Measurements from ENCODE around the gene PARP11.
A peak's percentile ranks its signal among the peaks of the same experiment; 100 is the strongest.

PARP11 gene

GRCh38 chr12:3795492-3796133, 77.6 kb downstream of the PARP11 start:
- no peak for DNase-seq
- no peaks in the 10 kb centered on the region for H3K9me3 Mint-ChIP-seq
- H3K4me1 Mint-ChIP-seq: peaks cover 0 to 3% of the 10 kb centered on the region in 2 donors
- no peak overlapping the region for H3K27ac Mint-ChIP-seq
- ATAC-seq (replicated peaks): peak; percentile 68 to 71
- H3K36me3 Mint-ChIP-seq: peaks cover 8 to 19% of the 10 kb centered on the region in 2 donors
- H3K4me3 Mint-ChIP-seq: no peak overlapping the region
- no peaks in the 10 kb centered on the region for H3K27me3 Mint-ChIP-seq

GRCh38 chr12:3795066-3795465, 78.1 kb downstream of the PARP11 start:
- no peak overlapping the region for H3K4me3 Mint-ChIP-seq
- peaks cover 8 to 19% of the 10 kb centered on the region in 2 donors for H3K36me3 Mint-ChIP-seq
- H3K4me1 Mint-ChIP-seq: peaks cover 0 to 3% of the 10 kb centered on the region in 2 donors
- no peak for DNase-seq
- H3K27ac Mint-ChIP-seq: no peak overlapping the region
- ATAC-seq (replicated peaks): no peak
- no peaks in the 10 kb centered on the region for H3K9me3 Mint-ChIP-seq
- H3K27me3 Mint-ChIP-seq: no peaks in the 10 kb centered on the region

GRCh38 chr12:3792623-3793288, 80.4 kb downstream of the PARP11 start:
- Mint-ChIP-seq H3K4me1 (peaks cover 0 to 3% of the 10 kb centered on the region in 2 donors), H3K9me3 (no peaks in the 10 kb centered on the region), H3K27me3 (no peaks in the 10 kb centered on the region), H3K36me3 (peaks cover 7 to 21% of the 10 kb centered on the region in 2 donors), H3K4me3 (no peak overlapping the region), H3K27ac (no peak overlapping the region)
- DNase-seq: no peak
- ATAC-seq (replicated peaks): no peak

GRCh38 chr12:3791256-3791874, 81.8 kb downstream of the PARP11 start:
- Mint-ChIP-seq H3K27ac (no peak overlapping the region), H3K36me3 (peaks cover 16 to 27% of the 10 kb centered on the region in 2 donors), H3K4me1 (peaks cover 2 to 9% of the 10 kb centered on the region in 2 donors), H3K27me3 (no peaks in the 10 kb centered on the region), H3K9me3 (no peaks in the 10 kb centered on the region), H3K4me3 (no peak overlapping the region)
- ATAC-seq (replicated peaks) (no peak), DNase-seq (no peak)

GRCh38 chr12:3790642-3791041, 82.6 kb downstream of the PARP11 start:
- peaks cover 2 to 9% of the 10 kb centered on the region in 2 donors for H3K4me1 Mint-ChIP-seq
- no peak overlapping the region for H3K27ac Mint-ChIP-seq
- peaks cover 16 to 29% of the 10 kb centered on the region in 2 donors for H3K36me3 Mint-ChIP-seq
- H3K4me3 Mint-ChIP-seq: no peak overlapping the region
- H3K9me3 Mint-ChIP-seq: no peaks in the 10 kb centered on the region
- no peaks in the 10 kb centered on the region for H3K27me3 Mint-ChIP-seq
- ATAC-seq (replicated peaks) (no peak), DNase-seq (no peak)

GRCh38 chr12:3789838-3790237, 83.4 kb downstream of the PARP11 start:
- DNase-seq: no peak
- Mint-ChIP-seq H3K27me3 (no peaks in the 10 kb centered on the region), H3K4me3 (no peak overlapping the region), H3K9me3 (no peaks in the 10 kb centered on the region), H3K4me1 (peaks cover 2 to 9% of the 10 kb centered on the region in 2 donors), H3K27ac (no peak overlapping the region), H3K36me3 (peaks cover 16 to 29% of the 10 kb centered on the region in 2 donors)
- ATAC-seq (replicated peaks): no peak

GRCh38 chr12:3777206-3777809, 95.9 kb downstream of the PARP11 start:
- ATAC-seq (replicated peaks) (peak in 1 of 2 donors; percentile 43), DNase-seq (no peak)
- no peak overlapping the region for H3K4me3 Mint-ChIP-seq
- no peaks in the 10 kb centered on the region for H3K9me3 Mint-ChIP-seq
- H3K27ac Mint-ChIP-seq: no peak overlapping the region
- no peaks in the 10 kb centered on the region for H3K4me1 Mint-ChIP-seq
- H3K36me3 Mint-ChIP-seq: peaks cover 0 to 4% of the 10 kb centered on the region in 2 donors
- H3K27me3 Mint-ChIP-seq: no peaks in the 10 kb centered on the region

- DNase-seq: no peak
- Mint-ChIP-seq H3K36me3 (peaks cover 0 to 4% of the 10 kb centered on the region in 2 donors), H3K4me3 (no peak overlapping the region), H3K4me1 (no peaks in the 10 kb centered on the region), H3K27ac (no peak overlapping the region), H3K27me3 (no peaks in the 10 kb centered on the region), H3K9me3 (no peaks in the 10 kb centered on the region)
- no peak for ATAC-seq (replicated peaks)
Observed at GRCh38 chr12:3775385-3776035, 97.7 kb downstream of the PARP11 start.

GRCh38 chr12:3772380-3772779, 100.8 kb downstream of the PARP11 start:
- no peak for ATAC-seq (replicated peaks)
- H3K27ac Mint-ChIP-seq: no peak overlapping the region

GRCh38 chr12:3771853-3772252, 101.3 kb downstream of the PARP11 start:
- ATAC-seq (replicated peaks) (no peak), DNase-seq (no peak)
- Mint-ChIP-seq H3K9me3 (no peaks in the 10 kb centered on the region), H3K4me1 (no peaks in the 10 kb centered on the region), H3K4me3 (no peak overlapping the region), H3K27me3 (no peaks in the 10 kb centered on the region), H3K27ac (no peak overlapping the region), H3K36me3 (peaks cover 0 to 4% of the 10 kb centered on the region in 2 donors)

More at GRCh38 chr12:3772380-3772779, 100.8 kb downstream of the PARP11 start:
- no peak for DNase-seq
- Mint-ChIP-seq H3K4me3 (no peak overlapping the region), H3K9me3 (no peaks in the 10 kb centered on the region), H3K27me3 (no peaks in the 10 kb centered on the region), H3K36me3 (peaks cover 0 to 4% of the 10 kb centered on the region in 2 donors), H3K4me1 (no peaks in the 10 kb centered on the region)

GRCh38 chr12:3770891-3771290, 102.3 kb downstream of the PARP11 start:
- H3K36me3 Mint-ChIP-seq: peaks cover 0 to 4% of the 10 kb centered on the region in 2 donors
- no peaks in the 10 kb centered on the region for H3K27me3 Mint-ChIP-seq
- no peak for DNase-seq
- H3K4me1 Mint-ChIP-seq: no peaks in the 10 kb centered on the region
- no peak overlapping the region for H3K4me3 Mint-ChIP-seq
- H3K9me3 Mint-ChIP-seq: no peaks in the 10 kb centered on the region
- no peak overlapping the region for H3K27ac Mint-ChIP-seq
- no peak for ATAC-seq (replicated peaks)

- Mint-ChIP-seq H3K4me1 (no peaks in the 10 kb centered on the region), H3K9me3 (no peaks in the 10 kb centered on the region), H3K27me3 (no peaks in the 10 kb centered on the region), H3K27ac (no peak overlapping the region), H3K36me3 (peaks cover 2 to 4% of the 10 kb centered on the region in 2 donors), H3K4me3 (no peak overlapping the region)
- DNase-seq: no peak
- ATAC-seq (replicated peaks): no peak
Observed at GRCh38 chr12:3768911-3769447, 104.2 kb downstream of the PARP11 start.

GRCh38 chr12:3761116-3761735, 112.0 kb downstream of the PARP11 start:
- peaks cover 0 to 2% of the 10 kb centered on the region in 2 donors for H3K9me3 Mint-ChIP-seq
- ATAC-seq (replicated peaks): no peak
- H3K27ac Mint-ChIP-seq: no peak overlapping the region
- no peak overlapping the region for H3K4me3 Mint-ChIP-seq
- H3K4me1 Mint-ChIP-seq: no peaks in the 10 kb centered on the region
- H3K36me3 Mint-ChIP-seq: peaks cover 6 to 18% of the 10 kb centered on the region in 2 donors
- no peak for DNase-seq
- H3K27me3 Mint-ChIP-seq: no peaks in the 10 kb centered on the region

Data from stimulated activated naive B cell treated with anti-CD40 and anti-IgM and Interleukin-4, amounts not matched to agents 10 μg/mL and 1 μg/mL and 100 μg/mL, for 72 hours (primary cell).